Activated CD8-positive, alpha-beta memory T cell treated with anti-CD3 and anti-CD28 coated beads for 36 hours (primary cell): Measurements from ENCODE around the gene SLC35A1. TPM values are rescaled to one million over a fixed set of nuclear protein-coding genes. Genes with fewer than 3 reads are reported as not detected.

Source experiments
- CTCF ChIA-PET: fragments of 350-600 bp; sonication (Branson Sonifier 250); formaldehyde crosslinking; loops from one replicate; lab custom pipeline; 2021; ENCODE audit warnings: antibody characterized with exemption; lab: Charles Lee
- POLR2A ChIA-PET: fragments of 350-600 bp; sonication (Branson Sonifier 250); formaldehyde crosslinking; loops from one replicate; lab custom pipeline; 2021; ENCODE audit warnings: antibody characterized with exemption; lab: Charles Lee
- total RNA-seq, 2 experiments: library from RNA; stranded (reverse); gene quantifications; one replicate each; pipeline ENCODE4 v1.2.3, GENCODE V29; 2021

The SLC35A1 gene
- total RNA-seq, 2 experiments from 2014 or later: 9.5 TPM

GRCh38 chr6:87514831-87515230 lies 42.1 kb downstream of the SLC35A1 start:
- ChIA-PET CTCF (no interaction called here), POLR2A (no interaction called here)

- CTCF ChIA-PET: no interaction called here
Measured at GRCh38 chr6:87518453-87518852, 45.7 kb downstream of the SLC35A1 start.

GRCh38 chr6:87522686-87523085 lies 49.9 kb downstream of the SLC35A1 start:
- POLR2A ChIA-PET: no interaction called here
- CTCF ChIA-PET: no interaction called here

More at GRCh38 chr6:87518453-87518852, 45.7 kb downstream of the SLC35A1 start:
- POLR2A ChIA-PET: no interaction called here

- POLR2A ChIA-PET: no interaction called here
- CTCF ChIA-PET: no interaction called here
Measured at GRCh38 chr6:87529221-87529620, 56.4 kb downstream of the SLC35A1 start.

- ChIA-PET POLR2A (no interaction called here), CTCF (no interaction called here)
Measured at GRCh38 chr6:87534377-87535047, 61.7 kb downstream of the SLC35A1 start.

- ChIA-PET POLR2A (no interaction called here), CTCF (no interaction called here)
Measured at GRCh38 chr6:87538510-87539260, 65.9 kb downstream of the SLC35A1 start.

- POLR2A ChIA-PET: no interaction called here
Measured at GRCh38 chr6:87539554-87539953, 66.8 kb downstream of the SLC35A1 start.

GRCh38 chr6:87540539-87540938 lies 67.8 kb downstream of the SLC35A1 start:
- POLR2A ChIA-PET: interaction anchor here (0.6 kb wide), 1 partner anchor 60 kb away, joined by 3 read pairs; no protein-coding TSS in a partner anchor
- CTCF ChIA-PET: interaction anchor here (0.6 kb wide), 2 partner anchors 10 to 18 kb away, joined by 3 read pairs; no protein-coding TSS in a partner anchor

More at GRCh38 chr6:87539554-87539953, 66.8 kb downstream of the SLC35A1 start:
- CTCF ChIA-PET: no interaction called here

- CTCF ChIA-PET: no interaction called here
Measured at GRCh38 chr6:87541041-87541440, 68.3 kb downstream of the SLC35A1 start.

GRCh38 chr6:87541744-87542143 lies 69.0 kb downstream of the SLC35A1 start:
- ChIA-PET CTCF (no interaction called here), POLR2A (no interaction called here)

More at GRCh38 chr6:87541041-87541440, 68.3 kb downstream of the SLC35A1 start:
- POLR2A ChIA-PET: no interaction called here

GRCh38 chr6:87543696-87544473 lies 71.1 kb downstream of the SLC35A1 start:
- CTCF ChIA-PET: no interaction called here
- POLR2A ChIA-PET: no interaction called here

- ChIA-PET POLR2A (no interaction called here), CTCF (no interaction called here)
Measured at GRCh38 chr6:87544474-87544735, 71.6 kb downstream of the SLC35A1 start.

GRCh38 chr6:87551799-87552198 lies 79.0 kb downstream of the SLC35A1 start:
- POLR2A ChIA-PET: no interaction called here
- CTCF ChIA-PET: no interaction called here

GRCh38 chr6:87553159-87553765 lies 80.5 kb downstream of the SLC35A1 start:
- CTCF ChIA-PET: no interaction called here
- POLR2A ChIA-PET: no interaction called here

- ChIA-PET POLR2A (no interaction called here), CTCF (no interaction called here)
Measured at GRCh38 chr6:87555506-87555905, 82.7 kb downstream of the SLC35A1 start.

- ChIA-PET POLR2A (no interaction called here), CTCF (interaction anchor here (0.6 kb wide), 1 partner anchor 18 kb away, joined by 3 read pairs; no protein-coding TSS in a partner anchor)
Measured at GRCh38 chr6:87558446-87558845, 85.7 kb downstream of the SLC35A1 start.

- ChIA-PET CTCF (no interaction called here), POLR2A (no interaction called here)
Measured at GRCh38 chr6:87561017-87561416, 88.2 kb downstream of the SLC35A1 start.
